T-helper 2 cell treated with Interferon-gamma antibody and Interleukin-4, amounts not matched to agents 100 ng/mL and 5 ng/mL, for 36 hours (primary cell): ENCODE data around the gene TMEM151B. TPM values are rescaled to one million over a fixed set of nuclear protein-coding genes. Genes with fewer than 3 reads are reported as not detected.
"Not testable (repeated sequence)": the region's sequence is repeated elsewhere in the genome, so short reads cannot be mapped to it uniquely, and the experiment has no call there.

ENCODE experiments used
- intact Hi-C: fragments of 100-400 bp; cut with micrococcal nuclease; formaldehyde crosslinking; loops from one replicate; pipeline ENCODE4 v1.15.1; 2023
- total RNA-seq: library from RNA; stranded (reverse); gene quantifications from 2 replicates; pipeline ENCODE4 v1.2.3, GENCODE V29; 2022

Gene TMEM151B
- total RNA-seq, 1 donor from 2014 or later = not detected

- intact Hi-C loops = not testable (repeated sequence)
Observed at GRCh38 chr6:44317136-44317631, 46.9 kb downstream of the TMEM151B start.

- intact Hi-C loops = no loop called here
Observed at GRCh38 chr6:44321210-44321609, 51.0 kb downstream of the TMEM151B start.

- intact Hi-C loops = no loop called here
Observed at GRCh38 chr6:44327096-44327495, 56.8 kb downstream of the TMEM151B start.

- intact Hi-C loops = no loop called here
Observed at GRCh38 chr6:44327760-44328159, 57.5 kb downstream of the TMEM151B start.

GRCh38 chr6:44328203-44328602 lies 58.0 kb downstream of the TMEM151B start:
- intact Hi-C loops = not testable (repeated sequence)

- intact Hi-C loops = no loop called here
Observed at GRCh38 chr6:44329858-44330257, 59.6 kb downstream of the TMEM151B start.

GRCh38 chr6:44332585-44332984 lies 62.3 kb downstream of the TMEM151B start:
- intact Hi-C loops = no loop called here

GRCh38 chr6:44333273-44333919 lies 63.1 kb downstream of the TMEM151B start:
- intact Hi-C loops = no loop called here

- intact Hi-C loops = no loop called here
Observed at GRCh38 chr6:44333942-44334341, 63.7 kb downstream of the TMEM151B start.

GRCh38 chr6:44335631-44336030 lies 65.4 kb downstream of the TMEM151B start:
- intact Hi-C loops = loop anchor here (5.0 kb wide), 1 partner anchor 238 kb away; no protein-coding TSS in a partner anchor

- intact Hi-C loops = loop anchor here (1.0 to 5.0 kb wide), 4 partner anchors 70 to 241 kb away; no protein-coding TSS in a partner anchor
Observed at GRCh38 chr6:44338228-44339122, 68.2 kb downstream of the TMEM151B start.

GRCh38 chr6:44339301-44339700 lies 69.1 kb downstream of the TMEM151B start:
- intact Hi-C loops = loop anchor here (5.0 kb wide), 1 partner anchor 242 kb away; no protein-coding TSS in a partner anchor

- intact Hi-C loops = loop anchor here (5.0 kb wide), 1 partner anchor 243 kb away; no protein-coding TSS in a partner anchor
Observed at GRCh38 chr6:44339763-44340625, 69.7 kb downstream of the TMEM151B start.

GRCh38 chr6:44341095-44341890 lies 71.0 kb downstream of the TMEM151B start:
- intact Hi-C loops = no loop called here

- intact Hi-C loops = no loop called here
Observed at GRCh38 chr6:44342052-44342451, 71.8 kb downstream of the TMEM151B start.

- intact Hi-C loops = no loop called here
Observed at GRCh38 chr6:44342489-44342888, 72.2 kb downstream of the TMEM151B start, which contains the start of gene SPATS1. TSS of gene SPATS1 (plus strand) at chr6:44342650. CDS start at chr6:44343096, 446 bp downstream.

- intact Hi-C loops = not testable (repeated sequence)
Observed at GRCh38 chr6:44346818-44347217, 76.6 kb downstream of the TMEM151B start.

GRCh38 chr6:44349904-44350649 lies 79.8 kb downstream of the TMEM151B start:
- intact Hi-C loops = no loop called here

- intact Hi-C loops = not testable (repeated sequence)
Observed at GRCh38 chr6:44350650-44350994, 80.4 kb downstream of the TMEM151B start.
